PFSK-1 (cell line): ENCODE measurements around the gene ADAM10.

Experiments used
- FOXP2 ChIP-seq: optimal IDR thresholded peaks from 2 replicates; pipeline ENCODE3; 2011; ENCODE audit warnings: borderline replicate concordance, control low read depth, inconsistent platforms; ENCODE audit not compliant: insufficient read depth; ENCODE audit errors: extremely low read length, extremely low read depth
- POLR2AphosphoS5 ChIP-seq: IDR thresholded peaks from 2 replicates; pipeline ENCODE4 v1.6.1; 2012; ENCODE audit warnings: low read depth, mild to moderate bottlenecking, control low read depth, low read length, moderate library complexity
- SIN3A ChIP-seq: IDR thresholded peaks from 2 replicates; pipeline ENCODE4 v1.6.1; 2012; ENCODE audit warnings: mild to moderate bottlenecking, low read length, moderate library complexity, borderline replicate concordance; ENCODE audit not compliant: insufficient read depth
- TAF1 ChIP-seq: IDR thresholded peaks from 2 replicates; pipeline ENCODE4 v1.6.1; 2012; ENCODE audit warnings: low read length, control low read depth, borderline replicate concordance; ENCODE audit not compliant: insufficient read depth
- TF ChIP-seq, protein P1 (sequence below), 2 experiments: IDR thresholded peaks; 2 replicates each; pipeline versions ENCODE4 v1.6.1 to v1.8.0; 2011 to 2012; ENCODE audit warnings: low read depth in 2 of 2, low read length in 2 of 2, control low read depth in 1 of 2, inconsistent platforms in 1 of 2, mild to moderate bottlenecking in 1 of 2, moderate library complexity in 1 of 2; ENCODE audit not compliant: insufficient read depth in 1 of 2

Gene ADAM10

GRCh38 chr15:58734859-58735258 is 14.6 kb downstream of the ADAM10 start:
- TF ChIP-seq POLR2AphosphoS5 (no peak), FOXP2 (no peak), TAF1 (no peak), SIN3A (no peak)
- TF ChIP-seq, protein P1, sequence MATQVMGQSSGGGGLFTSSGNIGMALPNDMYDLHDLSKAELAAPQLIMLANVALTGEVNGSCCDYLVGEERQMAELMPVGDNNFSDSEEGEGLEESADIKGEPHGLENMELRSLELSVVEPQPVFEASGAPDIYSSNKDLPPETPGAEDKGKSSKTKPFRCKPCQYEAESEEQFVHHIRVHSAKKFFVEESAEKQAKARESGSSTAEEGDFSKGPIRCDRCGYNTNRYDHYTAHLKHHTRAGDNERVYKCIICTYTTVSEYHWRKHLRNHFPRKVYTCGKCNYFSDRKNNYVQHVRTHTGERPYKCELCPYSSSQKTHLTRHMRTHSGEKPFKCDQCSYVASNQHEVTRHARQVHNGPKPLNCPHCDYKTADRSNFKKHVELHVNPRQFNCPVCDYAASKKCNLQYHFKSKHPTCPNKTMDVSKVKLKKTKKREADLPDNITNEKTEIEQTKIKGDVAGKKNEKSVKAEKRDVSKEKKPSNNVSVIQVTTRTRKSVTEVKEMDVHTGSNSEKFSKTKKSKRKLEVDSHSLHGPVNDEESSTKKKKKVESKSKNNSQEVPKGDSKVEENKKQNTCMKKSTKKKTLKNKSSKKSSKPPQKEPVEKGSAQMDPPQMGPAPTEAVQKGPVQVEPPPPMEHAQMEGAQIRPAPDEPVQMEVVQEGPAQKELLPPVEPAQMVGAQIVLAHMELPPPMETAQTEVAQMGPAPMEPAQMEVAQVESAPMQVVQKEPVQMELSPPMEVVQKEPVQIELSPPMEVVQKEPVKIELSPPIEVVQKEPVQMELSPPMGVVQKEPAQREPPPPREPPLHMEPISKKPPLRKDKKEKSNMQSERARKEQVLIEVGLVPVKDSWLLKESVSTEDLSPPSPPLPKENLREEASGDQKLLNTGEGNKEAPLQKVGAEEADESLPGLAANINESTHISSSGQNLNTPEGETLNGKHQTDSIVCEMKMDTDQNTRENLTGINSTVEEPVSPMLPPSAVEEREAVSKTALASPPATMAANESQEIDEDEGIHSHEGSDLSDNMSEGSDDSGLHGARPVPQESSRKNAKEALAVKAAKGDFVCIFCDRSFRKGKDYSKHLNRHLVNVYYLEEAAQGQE (IDR thresholded peaks at IDR 0.05; ENCODE audit: insufficient read depth in 1 of 2, low read depth in 2 of 2, low read length in 2 of 2): no peak

- TF ChIP-seq FOXP2 (no peak), TAF1 (no peak), POLR2AphosphoS5 (no peak), SIN3A (no peak)
- TF ChIP-seq, protein P1 (IDR thresholded peaks at IDR 0.05; ENCODE audit: insufficient read depth in 1 of 2, low read depth in 2 of 2, low read length in 2 of 2): no peak
Measured at GRCh38 chr15:58732625-58733363, 16.7 kb downstream of the ADAM10 start.

DNA sequence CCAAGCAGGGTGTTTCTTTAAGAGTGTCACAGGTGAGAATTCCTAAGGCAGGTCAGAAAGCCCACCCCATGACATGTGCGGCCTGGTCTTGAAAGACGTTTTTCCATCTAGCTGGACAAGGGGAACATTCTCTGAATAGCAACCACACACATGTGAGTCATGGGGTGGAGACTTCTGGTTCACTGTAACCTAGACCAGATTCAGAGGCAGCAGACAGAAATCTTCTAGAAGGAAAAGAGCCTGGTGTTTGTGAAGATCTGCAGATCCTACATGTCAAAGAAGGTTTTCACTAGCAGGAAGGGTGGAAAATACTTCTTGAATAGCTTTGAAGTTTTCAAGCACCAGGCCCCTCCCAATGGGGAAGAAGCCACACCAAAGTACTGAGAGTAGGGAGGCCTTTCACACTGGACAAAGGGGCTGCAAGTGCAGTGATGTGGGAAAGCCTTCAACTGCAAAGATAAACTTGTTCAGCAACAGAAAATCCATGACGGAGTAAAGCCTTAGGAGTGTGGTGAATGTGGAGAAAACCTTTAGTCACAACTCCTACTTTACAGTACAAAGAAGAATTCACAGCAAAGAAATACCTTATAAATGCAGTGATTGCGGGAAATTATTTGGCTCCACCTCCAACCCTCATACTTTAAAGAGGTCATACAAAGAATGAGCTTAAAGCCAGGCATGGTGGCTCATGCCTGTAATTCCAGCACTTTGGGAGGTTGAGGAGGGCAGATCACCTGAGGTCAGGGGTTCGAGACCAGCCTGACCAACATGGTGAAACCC is 17.6 kb downstream of the ADAM10 start:
- no peak for TF ChIP-seq TAF1
- no peak for TF ChIP-seq FOXP2
- TF ChIP-seq, protein P1 (IDR thresholded peaks at IDR 0.05; ENCODE audit: insufficient read depth in 1 of 2, low read depth in 2 of 2, low read length in 2 of 2): no peak
- no peak for TF ChIP-seq SIN3A
- no peak for TF ChIP-seq POLR2AphosphoS5

DNA sequence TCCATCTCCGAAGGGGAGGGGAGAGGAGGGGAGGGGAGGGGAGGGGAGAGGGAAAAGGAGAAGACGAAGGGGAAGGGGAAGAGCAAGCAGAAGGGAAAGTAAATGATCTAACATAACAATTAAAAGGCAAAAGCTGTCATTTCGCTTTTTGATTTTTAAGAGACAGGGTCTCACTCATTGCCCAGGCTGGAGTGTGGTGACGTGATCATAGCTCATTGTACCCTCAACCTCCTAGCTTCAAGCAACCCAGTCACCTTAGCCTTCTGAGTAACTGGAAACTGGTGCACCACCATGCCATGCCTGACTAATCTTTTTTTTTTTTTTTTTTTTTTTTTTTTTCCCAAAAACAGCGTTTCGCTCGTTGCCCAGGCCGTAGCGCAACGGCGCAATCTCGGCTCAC is 22.6 kb downstream of the ADAM10 start:
- TF ChIP-seq POLR2AphosphoS5 (no peak), TAF1 (no peak), SIN3A (no peak), FOXP2 (no peak)
- TF ChIP-seq, protein P1 (IDR thresholded peaks at IDR 0.05; ENCODE audit: insufficient read depth in 1 of 2, low read depth in 2 of 2, low read length in 2 of 2): no peak
